GM19372 (cell line): ENCODE measurements around the gene QKI.

Experiments used
- ATAC-seq: cut with Tn5 transposase; IDR thresholded peaks from one replicate; pipeline ENCODE4 v1.9.1; 2021; ENCODE audit warnings: mild to moderate bottlenecking, low read depth, moderate library complexity; ENCODE audit not compliant: unreplicated experiment

The QKI gene

GRCh38 chr6:163522033-163522432, 107.5 kb downstream of the QKI start:
- ATAC-seq: no peak

GRCh38 chr6:163525926-163526325, 111.4 kb downstream of the QKI start:
- ATAC-seq: no peak

DNA sequence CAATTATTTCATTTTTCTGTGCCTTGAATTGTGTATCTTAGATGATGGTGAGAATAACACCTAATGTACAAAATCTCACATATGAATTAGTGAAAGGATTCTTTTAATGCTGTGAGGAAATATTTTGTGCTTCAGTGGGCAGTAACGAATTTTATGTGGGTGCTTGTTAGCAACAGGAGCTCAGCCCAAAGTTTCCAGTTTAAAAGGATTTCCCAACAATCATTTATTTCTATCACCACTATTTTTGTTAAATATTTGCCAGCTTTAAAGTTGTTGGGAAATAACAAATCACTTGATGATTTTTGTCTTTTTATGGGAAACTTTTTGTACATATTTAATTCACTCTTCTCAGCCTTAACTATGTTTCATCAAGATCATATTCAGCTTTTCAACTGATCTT, 111.8 kb downstream of the QKI start:
- no peak for ATAC-seq

DNA sequence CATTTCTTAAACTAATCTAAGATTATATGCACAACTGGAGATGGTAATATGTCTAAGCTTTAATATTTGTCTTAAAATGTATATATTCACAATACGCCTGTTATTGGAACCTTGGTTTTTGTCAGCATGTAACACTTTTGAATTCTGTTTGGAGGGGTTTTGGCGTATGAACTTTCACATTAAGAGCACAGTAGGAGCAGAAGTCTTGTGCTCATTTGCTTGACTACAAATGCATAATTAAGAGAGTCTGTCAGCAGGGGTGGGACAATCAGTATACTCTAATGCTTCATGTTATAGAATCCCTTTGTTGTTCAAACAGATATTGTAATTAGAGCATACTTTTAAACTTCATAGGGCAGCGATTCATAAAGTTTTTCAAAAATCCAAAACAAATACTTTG, 112.8 kb downstream of the QKI start:
- ATAC-seq: no peak

- no peak for ATAC-seq
Measured at GRCh38 chr6:163529605-163530004, 115.1 kb downstream of the QKI start.

DNA sequence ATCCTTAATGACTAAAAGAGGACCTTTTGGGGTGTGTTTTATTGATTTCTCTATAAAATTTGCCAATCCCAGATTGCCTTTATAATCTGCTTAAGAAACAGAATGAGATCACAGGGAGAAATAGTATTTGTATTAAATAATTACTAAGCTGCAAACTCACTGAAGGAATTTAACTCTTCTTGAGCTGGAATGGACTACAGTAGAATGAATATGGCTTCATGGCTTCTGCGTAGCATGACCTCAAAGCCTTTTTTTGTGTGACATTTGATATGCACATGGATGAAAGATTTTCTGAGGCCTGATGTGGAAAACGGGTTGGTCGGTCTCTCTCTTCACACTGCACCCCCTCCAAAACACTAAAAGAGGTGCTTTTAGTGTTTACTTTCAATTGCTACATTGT, 115.9 kb downstream of the QKI start:
- ATAC-seq: no peak

DNA sequence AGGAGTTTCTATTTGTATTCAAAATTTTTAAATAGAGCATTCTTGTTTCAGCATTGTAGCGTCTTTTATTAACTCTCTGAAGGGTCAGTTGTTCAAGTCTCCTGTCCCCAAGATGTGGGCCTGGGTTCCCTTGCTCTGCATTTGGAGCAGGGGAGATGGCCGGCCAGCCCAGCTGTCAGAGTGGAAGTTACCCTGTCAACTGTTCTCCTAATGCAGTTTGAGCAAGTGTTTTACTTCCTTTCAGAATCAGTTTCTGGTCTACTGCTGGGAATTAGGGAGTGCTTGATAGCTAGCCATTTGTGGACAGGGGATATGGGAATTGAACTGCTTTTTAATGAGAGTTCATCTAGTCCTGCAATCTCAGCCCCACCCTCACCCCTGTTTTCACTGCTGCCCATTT, 116.6 kb downstream of the QKI start:
- no peak for ATAC-seq

DNA sequence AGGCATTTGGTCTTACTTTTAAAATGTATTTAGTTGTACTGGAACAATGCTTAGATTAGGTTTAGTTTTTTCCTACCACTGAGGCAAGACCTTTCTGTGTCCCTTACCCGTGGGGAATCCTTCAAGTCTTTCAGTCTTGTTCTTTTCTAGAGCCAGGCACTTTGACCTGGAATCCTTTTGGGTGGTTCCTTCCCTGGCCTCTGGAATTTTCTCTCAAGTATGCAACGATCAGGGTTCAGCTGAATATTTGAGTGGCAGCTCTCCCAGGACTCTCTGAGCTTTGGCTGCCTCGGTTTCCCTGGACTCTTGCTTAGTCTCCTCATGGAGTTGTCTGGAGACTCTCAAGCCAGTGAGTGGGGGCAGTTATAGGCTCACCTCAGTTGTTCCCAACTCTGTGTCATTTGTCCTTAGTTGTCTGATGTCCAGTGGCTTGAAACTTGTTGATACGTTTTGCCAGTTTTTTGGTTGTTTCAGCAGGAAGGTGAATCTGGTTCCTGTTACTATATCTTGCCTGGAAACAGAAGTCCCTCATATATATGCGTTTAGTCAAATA, 118.1 kb downstream of the QKI start:
- no peak for ATAC-seq

- ATAC-seq: no peak
Measured at GRCh38 chr6:163533443-163533842, 118.9 kb downstream of the QKI start.

DNA sequence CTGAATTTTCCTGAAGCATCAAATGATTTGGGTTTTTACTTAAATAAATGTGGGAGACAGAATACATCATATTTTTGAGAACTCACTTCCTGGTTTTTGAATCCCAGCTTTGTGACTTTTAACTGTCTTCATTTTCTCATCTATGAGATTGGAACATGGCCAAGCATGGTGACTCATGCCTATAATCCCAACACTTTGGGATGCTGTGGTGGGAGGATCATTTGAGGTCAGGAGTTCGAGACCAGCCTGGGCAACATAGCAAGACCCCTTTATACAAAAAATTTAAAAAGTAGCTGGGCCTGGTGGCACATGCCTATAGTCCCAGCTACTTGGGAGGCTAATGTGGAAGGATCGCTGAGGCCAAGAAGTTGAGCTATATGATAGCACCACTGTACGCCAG, 122.3 kb downstream of the QKI start:
- ATAC-seq: no peak

- ATAC-seq: no peak
Measured at GRCh38 chr6:163538331-163538730, 123.8 kb downstream of the QKI start.

DNA sequence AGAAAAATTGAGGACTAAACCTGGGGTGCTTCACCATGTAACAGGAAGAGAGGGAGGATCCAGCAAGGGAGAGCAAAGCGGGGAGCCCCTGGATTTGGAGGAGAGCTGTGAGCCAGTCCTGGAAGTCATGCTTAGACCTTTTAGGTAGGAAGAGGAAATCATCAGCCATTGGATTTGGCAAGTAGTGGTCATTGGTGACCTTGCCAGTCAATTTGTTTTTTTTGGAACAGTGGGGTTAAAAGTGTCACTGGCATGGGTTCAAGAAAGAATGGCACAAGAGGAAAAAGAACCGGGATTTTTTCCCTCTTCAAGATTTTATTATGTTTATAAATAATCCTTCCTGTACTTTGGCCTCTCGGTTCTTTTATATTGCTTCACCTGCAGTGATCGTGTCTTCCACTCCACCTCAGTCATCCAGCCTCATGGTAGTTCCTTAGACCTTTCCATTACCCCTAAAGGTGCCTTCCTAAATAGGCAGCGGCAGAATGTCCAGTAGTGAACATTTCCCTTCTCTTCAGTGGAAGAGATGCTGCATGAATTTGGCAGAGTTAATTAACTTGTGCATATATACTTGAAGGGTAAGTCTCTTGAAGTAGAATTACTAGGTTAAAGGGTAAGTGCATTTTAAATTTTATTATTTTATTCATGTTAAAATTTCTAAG, 124.7 kb downstream of the QKI start:
- ATAC-seq: no peak

DNA sequence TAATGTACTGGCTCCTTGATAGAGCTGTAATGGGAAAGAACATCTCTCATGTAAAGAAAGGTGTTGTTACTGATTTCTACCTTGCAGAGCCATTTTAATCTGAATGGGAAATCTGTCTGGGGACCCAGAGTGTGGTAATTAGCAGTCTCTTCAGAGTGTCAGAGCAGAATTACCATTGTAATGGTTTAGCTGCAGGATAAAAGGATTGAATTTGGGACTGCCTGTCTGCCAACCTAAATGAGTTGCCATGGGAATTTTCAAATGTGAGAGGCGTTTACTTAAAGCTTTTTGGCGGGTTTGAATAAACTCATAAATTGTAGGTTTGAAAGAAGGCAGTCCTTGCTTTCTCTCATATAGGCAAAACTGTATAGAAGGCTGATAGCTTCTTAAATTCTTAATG, 128.8 kb downstream of the QKI start:
- ATAC-seq: no peak

GRCh38 chr6:163545370-163545769, 130.9 kb downstream of the QKI start:
- ATAC-seq: no peak

DNA sequence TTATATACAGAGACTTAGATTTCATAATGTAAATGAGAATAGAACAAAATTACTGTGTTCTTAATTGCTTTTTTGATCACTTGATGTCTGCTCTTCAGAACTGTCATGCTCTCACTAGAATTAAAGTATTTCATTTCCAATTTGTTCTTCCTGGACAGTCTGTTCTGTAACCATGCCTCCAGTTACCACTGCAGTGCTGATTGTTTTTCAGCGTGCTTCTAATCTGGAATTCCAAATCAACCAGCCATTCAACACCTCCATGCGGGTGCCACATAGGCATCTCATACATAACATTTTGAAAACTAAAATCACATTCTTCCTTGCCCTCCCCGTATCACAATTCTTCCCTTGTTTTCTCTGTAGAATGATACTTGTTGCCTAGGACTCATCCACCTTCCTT, 132.8 kb downstream of the QKI start:
- ATAC-seq: no peak

- no peak for ATAC-seq
Measured at GRCh38 chr6:163548624-163549023, 134.1 kb downstream of the QKI start.

GRCh38 chr6:163554032-163554431, 139.5 kb downstream of the QKI start:
- ATAC-seq: no peak

DNA sequence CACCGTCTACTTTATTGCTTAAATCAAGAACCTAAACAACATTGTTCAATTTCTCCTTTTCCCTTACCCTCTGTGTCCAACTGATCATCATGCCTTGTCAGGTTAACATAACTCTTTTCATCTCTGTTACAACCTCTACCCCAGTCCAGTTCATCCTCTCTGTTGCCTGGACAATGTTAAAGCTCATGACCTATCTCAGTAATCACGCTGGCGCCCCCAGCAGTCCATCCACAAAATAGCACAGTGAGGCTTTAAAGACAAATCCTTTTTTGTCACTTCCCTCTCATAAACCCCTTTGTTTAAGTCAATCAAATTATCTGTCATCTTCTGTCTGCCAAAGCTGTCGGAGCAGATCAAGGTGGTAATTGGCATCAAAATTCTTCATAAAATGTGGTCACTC, 140.1 kb downstream of the QKI start:
- peak; percentile 62 for ATAC-seq

- no peak for ATAC-seq
Measured at GRCh38 chr6:163559661-163560060, 145.1 kb downstream of the QKI start.

DNA sequence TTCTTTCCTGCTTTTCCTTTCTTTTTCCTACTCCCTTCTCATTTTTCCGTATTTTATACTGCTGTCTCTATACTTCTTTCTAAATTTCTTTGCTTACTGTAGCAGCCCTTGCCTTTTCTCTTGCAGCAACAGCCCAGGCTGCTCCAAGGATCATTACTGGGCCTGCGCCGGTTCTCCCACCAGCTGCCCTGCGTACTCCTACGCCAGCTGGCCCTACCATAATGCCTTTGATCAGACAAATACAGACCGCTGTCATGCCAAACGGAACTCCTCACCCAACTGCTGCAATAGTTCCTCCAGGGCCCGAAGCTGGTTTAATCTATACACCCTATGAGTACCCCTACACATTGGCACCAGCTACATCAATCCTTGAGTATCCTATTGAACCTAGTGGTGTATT, 148.8 kb downstream of the QKI start:
- ATAC-seq: no peak

DNA sequence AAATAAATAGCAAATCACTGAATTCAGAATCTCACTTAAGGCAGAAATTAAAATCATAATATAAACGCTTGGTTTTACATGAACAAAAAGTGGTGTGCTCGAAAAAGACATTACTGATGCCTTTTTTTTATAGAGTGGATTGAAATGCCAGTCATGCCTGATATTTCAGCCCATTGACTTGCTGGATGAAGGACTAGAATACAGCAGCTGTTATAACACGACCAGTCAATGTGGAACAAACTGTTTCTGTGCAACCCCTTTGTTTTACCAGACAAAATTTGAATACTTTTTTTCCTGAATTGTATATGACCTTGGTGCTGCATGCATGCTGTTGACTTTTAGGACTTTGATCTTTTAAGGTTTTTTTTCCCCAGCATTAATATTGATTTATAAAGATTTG, 150.0 kb downstream of the QKI start:
- ATAC-seq: no peak

- no peak for ATAC-seq
Measured at GRCh38 chr6:163565140-163565539, 150.6 kb downstream of the QKI start.

DNA sequence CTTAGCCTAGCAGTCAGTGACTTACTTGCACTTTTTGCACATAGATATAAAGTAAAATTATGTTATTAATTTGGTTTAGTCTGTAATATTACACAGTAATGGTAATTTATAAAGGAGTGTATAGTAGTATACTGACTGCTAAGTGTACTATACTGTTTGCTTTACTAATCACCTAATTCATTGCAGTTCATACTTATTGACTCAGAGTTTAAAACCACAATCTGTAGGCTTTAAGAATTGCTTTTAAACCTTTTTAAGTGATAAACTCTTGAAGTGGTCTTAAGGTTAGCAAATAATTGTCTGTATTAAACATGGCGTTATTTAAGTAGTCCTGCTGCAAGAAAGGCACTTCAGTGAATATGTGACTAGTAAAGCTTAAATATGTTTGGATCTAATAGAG, 151.5 kb downstream of the QKI start:
- no peak for ATAC-seq
